Anterior cingulate cortex (tissue), 58 donors: Measurements from ENCODE around the gene GBX1.

Source experiments
- DNase-seq, 58 donors: peaks; one replicate each; lab custom pipeline; 2025; lab: John Stamatoyannopoulos, UW

The GBX1 gene

GRCh38 chr7:151174246-151175046, 7.0 kb upstream of the GBX1 start:
- DNase-seq: peak in 10 of 58 donors; percentile 6 to 34 (median 18)

GRCh38 chr7:151173386-151174245, 6.1 kb upstream of the GBX1 start:
- DNase-seq: no peak

GRCh38 chr7:151172273-151173141, 5.0 kb upstream of the GBX1 start:
- DNase-seq: peak in 57 of 58 donors; percentile 6 to 84 (median 63)

- no peak for DNase-seq
Observed at GRCh38 chr7:151168787-151169162, 1.3 kb upstream of the GBX1 start.

- DNase-seq: peak in 1 of 58 donors; percentile 11
Observed at GRCh38 chr7:151168003-151168786, 701 bp upstream of the GBX1 start.

- DNase-seq: no peak
Observed at GRCh38 chr7:151166629-151167196, 781 bp downstream of the GBX1 start.

- no peak for DNase-seq
Observed at GRCh38 chr7:151161757-151162156, 5.7 kb downstream of the GBX1 start.

- DNase-seq: no peak
Observed at GRCh38 chr7:151157645-151158329, 9.7 kb downstream of the GBX1 start.

- DNase-seq: no peak
Observed at GRCh38 chr7:151152643-151153513, 14.6 kb downstream of the GBX1 start.

- DNase-seq: no peak
Observed at GRCh38 chr7:151150388-151150787, 17.1 kb downstream of the GBX1 start.

- no peak for DNase-seq
Observed at GRCh38 chr7:151148319-151149259, 18.9 kb downstream of the GBX1 start.

GRCh38 chr7:151146761-151147160, 20.7 kb downstream of the GBX1 start:
- peak in 17 of 58 donors; percentile 14 to 79 (median 41) for DNase-seq

GRCh38 chr7:151144387-151144786, 23.1 kb downstream of the GBX1 start:
- DNase-seq: no peak

GRCh38 chr7:151143261-151144015, 24.1 kb downstream of the GBX1 start:
- peak in 1 of 58 donors; percentile 56 for DNase-seq

- peak in 41 of 58 donors; percentile 16 to 84 (median 64) for DNase-seq
Observed at GRCh38 chr7:151142686-151143040, 24.8 kb downstream of the GBX1 start.
